K562 (cell line): ENCODE measurements around the gene ITGB5. TPM values are rescaled to one million over a fixed set of nuclear protein-coding genes. Genes with fewer than 3 reads are reported as not detected.

Source experiments
- HDAC3 ChIP-seq: fragments of 450-650 bp; IDR thresholded peaks from 2 replicates; pipeline ENCODE4 v1.6.1; 2018; ENCODE audit warnings: borderline replicate concordance, mild to moderate bottlenecking, moderate library complexity; ENCODE audit not compliant: partially characterized antibody
- SIRT6 ChIP-seq: IDR thresholded peaks from one replicate; pipeline ENCODE4 v1.6.1; 2012; ENCODE audit warnings: low read depth, mild to moderate bottlenecking, control low read depth, inconsistent platforms, low read length, moderate library complexity
- ZNF584 ChIP-seq: fragments of 200-800 bp; sonication (Bioruptor generic); IDR thresholded peaks from 2 replicates; pipeline ENCODE4 v1.6.1; 2016; ENCODE audit warnings: low read depth, mild to moderate bottlenecking, missing genetic modification characterization, missing compliant biosample characterization
- ZNF609 ChIP-seq: sonication (generic); formaldehyde crosslinking; IDR thresholded peaks from 2 replicates; pipeline ENCODE4 v1.8.1; 2023; ENCODE audit warnings: missing genetic modification reagents, mild to moderate bottlenecking, borderline replicate concordance
- polyA plus RNA-seq, 8 experiments: library from polyadenylated mRNA; depleted of rRNA in 4 of 8; stranded (reverse) in 5 of 8; unstranded in 3 of 8; fragments of >200 nt; fragmentation: Nextera tagmentation in 2 of 8; fragmentation: Illumina TruSeq in 1 of 8; extraction: Ambion mirVana in 2 of 8; extraction: Trizol in 1 of 8; gene quantifications; 2 replicates each; pipeline versions ENCODE4 v1.2.1 to v1.2.3, GENCODE V29; 2011 to 2014; ENCODE audit warnings: inconsistent platforms in 1 of 8, missing spikeins in 1 of 8
- total RNA-seq, 7 experiments: library from RNA; depleted of rRNA in 6 of 7; stranded (reverse); fragments of >200 nt in 6 of 7; fragmentation: Illumina TruSeq in 2 of 7; extraction: Trizol in 2 of 7; gene quantifications; 2 replicates each; pipeline versions ENCODE4 v1.2.1 to v1.2.3, GENCODE V29; 2011 to 2021; ENCODE audit warnings: low replicate concordance in 1 of 7

The ITGB5 gene
- total and polyA plus RNA-seq, 9 of the 15 experiments (the other 6 are each of a cell fraction or from before 2014, with no cell fraction given), result 1.7 to 46.8 (median 9.9) TPM

- TF ChIP-seq ZNF609, result no peak
- no peak for TF ChIP-seq SIRT6
- TF ChIP-seq ZNF584, result no peak
- no peak for TF ChIP-seq HDAC3
- TF ChIP-seq, all 486 proteins: peak for 0
Observed at GRCh38 chr3:124884474-124885101, 2.6 kb downstream of the ITGB5 start (continued).
